RWPE2 (cell line): ENCODE data around the gene LRRC27.
"Not testable (repeated sequence)": the region's sequence is repeated elsewhere in the genome, so short reads cannot be mapped to it uniquely, and the experiment has no call there.

Source experiments
- ATAC-seq: fragments of 200-7000 bp; cut with Tn5 transposase; 3 replicates; pipeline ENCODE4 v1.9.1; 2021; ENCODE audit warnings: low read depth
- DNase-seq: peaks from one replicate; pipeline ENCODE4 v3.0.0-alpha.2; 2020; ENCODE audit warnings: low spot score
- H3K27ac ChIP-seq: fragments of 450-650 bp; 2 replicates; pipeline ENCODE4 v1.5.1; 2017; ENCODE audit warnings: mild to moderate bottlenecking; ENCODE audit not compliant: poor library complexity, severe bottlenecking
- H3K27me3 ChIP-seq: fragments of 250-450 bp; sonication (Bioruptor Pico); 2 replicates; pipeline ENCODE4 v1.5.1; 2021; ENCODE audit warnings: mild to moderate bottlenecking, moderate library complexity; ENCODE audit not compliant: insufficient read depth, poor library complexity, severe bottlenecking
- H3K36me3 ChIP-seq: fragments of 250-450 bp; sonication (Bioruptor Pico); 2 replicates; pipeline ENCODE4 v1.5.1; 2020; ENCODE audit warnings: low read depth, mild to moderate bottlenecking, moderate library complexity
- H3K4me1 ChIP-seq: fragments of 250-450 bp; sonication (Bioruptor Pico); 2 replicates; pipeline ENCODE4 v1.5.1; 2021; ENCODE audit warnings: mild to moderate bottlenecking, moderate library complexity; ENCODE audit not compliant: insufficient read depth, poor library complexity, severe bottlenecking
- H3K4me3 ChIP-seq: fragments of 250-450 bp; sonication (Bioruptor Pico); 2 replicates; pipeline ENCODE4 v1.5.1; 2021; ENCODE audit warnings: mild to moderate bottlenecking, moderate library complexity; ENCODE audit not compliant: severe bottlenecking
- H3K9me3 ChIP-seq: fragments of 250-450 bp; sonication (Bioruptor Pico); 2 replicates; pipeline ENCODE4 v1.5.1; 2021; ENCODE audit warnings: mild to moderate bottlenecking, moderate library complexity; ENCODE audit not compliant: severe bottlenecking
- CTCF ChIP-seq: fragments of 450-650 bp; IDR thresholded peaks from one replicate; pipeline ENCODE4 v1.5.1; 2017; ENCODE audit warnings: mild to moderate bottlenecking, moderate library complexity; ENCODE audit not compliant: poor library complexity, severe bottlenecking

Gene LRRC27

GRCh38 chr10:132350391-132350790 lies 18.4 kb downstream of the LRRC27 start:
- no peaks in the 10 kb centered on the region for H3K4me1 ChIP-seq
- H3K36me3 ChIP-seq: no peaks in the 10 kb centered on the region
- no peaks in the 10 kb centered on the region for H3K9me3 ChIP-seq
- H3K4me3 ChIP-seq: no peak overlapping the region
- DNase-seq: no peak
- no peak overlapping the region for H3K27ac ChIP-seq
- H3K27me3 ChIP-seq: no peaks in the 10 kb centered on the region
- TF ChIP-seq CTCF: no peak
- ATAC-seq: no peak

- no peaks in the 10 kb centered on the region for H3K9me3 ChIP-seq
These were observed 19.0 kb downstream of the LRRC27 start for GRCh38 chr10:132350946-132351345.

GRCh38 chr10:132351611-132352010 lies 19.6 kb downstream of the LRRC27 start:
- no peaks in the 10 kb centered on the region for H3K36me3 ChIP-seq
- H3K27me3 ChIP-seq: no peaks in the 10 kb centered on the region
- no peak for DNase-seq
- no peak for TF ChIP-seq CTCF
- H3K4me1 ChIP-seq: no peaks in the 10 kb centered on the region
- ATAC-seq: no peak
- no peaks in the 10 kb centered on the region for H3K9me3 ChIP-seq
- H3K27ac ChIP-seq: no peak overlapping the region
- no peak overlapping the region for H3K4me3 ChIP-seq

More at GRCh38 chr10:132350946-132351345, 19.0 kb downstream of the LRRC27 start:
- DNase-seq: no peak
- ATAC-seq: no peak
- Histone ChIP-seq H3K4me3 (no peak overlapping the region), H3K4me1 (no peaks in the 10 kb centered on the region), H3K27me3 (no peaks in the 10 kb centered on the region), H3K36me3 (no peaks in the 10 kb centered on the region), H3K27ac (no peak overlapping the region)
- no peak for TF ChIP-seq CTCF

- TF ChIP-seq CTCF: peak; percentile 51
- not testable (repeated sequence) for DNase-seq, H3K4me3 ChIP-seq, H3K9me3 ChIP-seq, H3K4me1 ChIP-seq, H3K36me3 ChIP-seq, H3K27me3 ChIP-seq, H3K27ac ChIP-seq
- peak; percentile 71; the same call in 2 of the 3 replicates for ATAC-seq
These were observed 20.7 kb downstream of the LRRC27 start for GRCh38 chr10:132352462-132353308.
